22Rv1 (cell line): ENCODE measurements around the gene BAD.

ENCODE experiments used
- ZFX ChIP-seq: fragments of 450-650 bp; IDR thresholded peaks from 2 replicates; pipeline ENCODE4 v1.6.1; 2017; ENCODE audit warnings: antibody characterized with exemption, borderline replicate concordance
- TF ChIP-seq, protein P1 (sequence below): fragments of 450-650 bp; IDR thresholded peaks from 2 replicates; pipeline ENCODE4 v1.5.1; 2017; ENCODE audit warnings: mild to moderate bottlenecking

DNA sequence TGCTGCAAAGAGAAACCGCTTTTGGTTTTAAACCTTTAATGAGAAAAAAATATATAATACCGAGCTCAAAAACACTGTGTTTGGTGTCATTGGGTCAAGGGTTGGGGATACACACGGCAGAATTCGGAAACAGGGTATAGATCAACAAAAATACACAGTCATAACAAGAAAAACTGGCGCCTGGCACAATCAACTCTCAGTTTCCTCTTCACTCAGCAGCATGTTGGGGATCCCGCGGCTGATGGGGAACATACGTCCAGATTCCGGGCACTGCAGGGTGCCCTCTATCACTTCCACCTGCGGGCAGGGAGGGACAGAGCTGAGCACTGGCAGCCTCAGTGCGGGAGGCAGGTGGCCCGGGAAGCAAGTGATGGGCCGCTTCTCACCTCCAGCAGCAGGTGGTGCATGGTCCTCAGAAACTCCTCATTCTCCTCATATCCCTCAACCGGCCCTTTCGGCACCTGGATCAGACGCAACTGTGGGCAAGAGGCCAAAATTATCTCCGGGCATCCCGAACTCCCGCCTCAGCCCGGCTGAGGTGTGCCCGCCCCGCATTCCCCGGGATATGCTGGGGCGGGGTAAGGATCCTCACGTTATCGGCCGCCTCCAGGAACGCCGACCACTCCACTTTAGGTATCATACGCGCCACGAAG, 32.3 kb upstream of the BAD start:
- TF ChIP-seq, protein P1, sequence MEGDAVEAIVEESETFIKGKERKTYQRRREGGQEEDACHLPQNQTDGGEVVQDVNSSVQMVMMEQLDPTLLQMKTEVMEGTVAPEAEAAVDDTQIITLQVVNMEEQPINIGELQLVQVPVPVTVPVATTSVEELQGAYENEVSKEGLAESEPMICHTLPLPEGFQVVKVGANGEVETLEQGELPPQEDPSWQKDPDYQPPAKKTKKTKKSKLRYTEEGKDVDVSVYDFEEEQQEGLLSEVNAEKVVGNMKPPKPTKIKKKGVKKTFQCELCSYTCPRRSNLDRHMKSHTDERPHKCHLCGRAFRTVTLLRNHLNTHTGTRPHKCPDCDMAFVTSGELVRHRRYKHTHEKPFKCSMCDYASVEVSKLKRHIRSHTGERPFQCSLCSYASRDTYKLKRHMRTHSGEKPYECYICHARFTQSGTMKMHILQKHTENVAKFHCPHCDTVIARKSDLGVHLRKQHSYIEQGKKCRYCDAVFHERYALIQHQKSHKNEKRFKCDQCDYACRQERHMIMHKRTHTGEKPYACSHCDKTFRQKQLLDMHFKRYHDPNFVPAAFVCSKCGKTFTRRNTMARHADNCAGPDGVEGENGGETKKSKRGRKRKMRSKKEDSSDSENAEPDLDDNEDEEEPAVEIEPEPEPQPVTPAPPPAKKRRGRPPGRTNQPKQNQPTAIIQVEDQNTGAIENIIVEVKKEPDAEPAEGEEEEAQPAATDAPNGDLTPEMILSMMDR: peak; percentile 27
- no peak for TF ChIP-seq ZFX
